GM23338 (cell line): ENCODE results near the gene FRMD4A. TPM values are rescaled to one million over a fixed set of nuclear protein-coding genes. Genes with fewer than 3 reads are reported as not detected.

Source experiments
- ATAC-seq: fragments of 200-7000 bp; cut with Tn5 transposase; 3 replicates; pipeline ENCODE4 v1.9.1; 2020
- DNase-seq: peaks from one replicate; pipeline ENCODE4 v3.0.0-alpha.2; 2015; ENCODE audit warnings: low spot score
- H2AFZ ChIP-seq: fragments of 200-600 bp; sonication (generic); 2 replicates; pipeline ENCODE4 v1.8.0; 2016; ENCODE audit warnings: antibody characterized with exemption, mild to moderate bottlenecking, moderate library complexity
- H3F3A ChIP-seq: fragments of 200-600 bp; sonication (generic); replicated peaks from 2 replicates; pipeline ENCODE4 v1.8.0; 2017; ENCODE audit warnings: antibody characterized with exemption, mixed run types, low read depth
- H3K27ac ChIP-seq: fragments of 200-600 bp; sonication (generic); 2 replicates; pipeline ENCODE4 v1.6.1; 2016; ENCODE audit warnings: low read depth
- H3K27me3 ChIP-seq: fragments of 200-600 bp; sonication (generic); 2 replicates; pipeline ENCODE4 v1.8.0; 2016; ENCODE audit warnings: mild to moderate bottlenecking, mixed run types, moderate library complexity; ENCODE audit not compliant: insufficient read depth
- H3K36me3 ChIP-seq: fragments of 200-600 bp; sonication (generic); 2 replicates; pipeline ENCODE4 v1.8.0; 2016; ENCODE audit warnings: mild to moderate bottlenecking; ENCODE audit not compliant: insufficient read depth
- H3K4me1 ChIP-seq: fragments of 200-600 bp; sonication (generic); 2 replicates; pipeline ENCODE4 v1.8.0; 2016; ENCODE audit warnings: mild to moderate bottlenecking, moderate library complexity; ENCODE audit not compliant: insufficient read depth
- H3K4me2 ChIP-seq: fragments of 200-600 bp; sonication (generic); 2 replicates; pipeline ENCODE4 v1.7.1; 2017; ENCODE audit warnings: mixed run types
- H3K4me3 ChIP-seq: fragments of 200-600 bp; sonication (generic); 2 replicates; pipeline ENCODE4 v1.6.1; 2016; ENCODE audit warnings: mixed run types
- H3K79me2 ChIP-seq: fragments of 200-600 bp; sonication (generic); replicated peaks from 2 replicates; pipeline ENCODE4 v1.8.0; 2017; ENCODE audit warnings: mild to moderate bottlenecking; ENCODE audit not compliant: insufficient read depth
- H3K9me2 ChIP-seq: fragments of 200-600 bp; sonication (generic); 2 replicates; pipeline ENCODE4 v1.8.0; 2017; ENCODE audit not compliant: insufficient read depth
- H4K20me1 ChIP-seq: fragments of 200-600 bp; sonication (generic); replicated peaks from 2 replicates; pipeline ENCODE4 v1.8.0; 2017; ENCODE audit warnings: mild to moderate bottlenecking; ENCODE audit not compliant: insufficient read depth
- H3K27ac Mint-ChIP-seq: 2 replicates; pipeline ENCODE4 v1.8.0; 2020; ENCODE audit warnings: inconsistent platforms, mild to moderate bottlenecking, moderate library complexity, mixed read lengths
- H3K27me3 Mint-ChIP-seq: 3 replicates; pipeline ENCODE4 v1.8.0; 2022; ENCODE audit warnings: low read depth, mild to moderate bottlenecking, moderate library complexity, mixed read lengths, inconsistent platforms; ENCODE audit not compliant: insufficient read depth, poor library complexity
- H3K36me3 Mint-ChIP-seq: 3 replicates; pipeline ENCODE4 v1.8.0; 2021; ENCODE audit warnings: low read depth, mild to moderate bottlenecking, inconsistent platforms, moderate library complexity, mixed read lengths
- H3K4me1 Mint-ChIP-seq: 3 replicates; pipeline ENCODE4 v1.8.0; 2020; ENCODE audit warnings: mild to moderate bottlenecking, inconsistent platforms, mixed read lengths
- H3K4me3 Mint-ChIP-seq: 3 replicates; pipeline ENCODE4 v1.8.0; 2021; ENCODE audit warnings: moderate library complexity, mild to moderate bottlenecking, inconsistent platforms, mixed read lengths
- H3K9me3 Mint-ChIP-seq: 3 replicates; pipeline ENCODE4 v1.8.0; 2020; ENCODE audit warnings: moderate library complexity, mild to moderate bottlenecking, inconsistent platforms, mixed read lengths
- CREB1 ChIP-seq: fragments of 250-450 bp; sonication (Bioruptor Pico); IDR thresholded peaks from 2 replicates; pipeline ENCODE4 v1.5.0; 2020; ENCODE audit warnings: low read depth, mild to moderate bottlenecking, moderate library complexity
- ETS1 ChIP-seq: IDR thresholded peaks from 2 replicates; pipeline ENCODE4 v1.6.1; 2016; ENCODE audit warnings: antibody characterized with exemption
- EZH2 ChIP-seq: fragments of 200-600 bp; sonication (generic); IDR thresholded peaks from one replicate; pipeline ENCODE4 v1.8.0; 2017; ENCODE audit warnings: antibody characterized with exemption, mild to moderate bottlenecking, low read depth; ENCODE audit not compliant: unreplicated experiment
- JUNB ChIP-seq: IDR thresholded peaks from one replicate; pipeline ENCODE4 v1.6.1; 2016; ENCODE audit warnings: antibody characterized with exemption; ENCODE audit not compliant: unreplicated experiment
- NANOG ChIP-seq: IDR thresholded peaks from 2 replicates; pipeline ENCODE4 v1.6.1; 2016; ENCODE audit warnings: antibody characterized with exemption, borderline replicate concordance
- POLR2AphosphoS5 ChIP-seq: IDR thresholded peaks from 2 replicates; pipeline ENCODE4 v1.6.1; 2016; ENCODE audit warnings: antibody characterized with exemption, low read depth
- STAT1 ChIP-seq: IDR thresholded peaks from one replicate; pipeline ENCODE4 v1.6.1; 2016; ENCODE audit warnings: antibody characterized with exemption; ENCODE audit not compliant: unreplicated experiment
- ZNF114 ChIP-seq: fragments of 250-450 bp; sonication (Bioruptor Pico); IDR thresholded peaks from 2 replicates; pipeline ENCODE4 v1.5.0; 2020; ENCODE audit warnings: mild to moderate bottlenecking, moderate library complexity
- ZNF331 ChIP-seq: fragments of 250-450 bp; sonication (Bioruptor Pico); IDR thresholded peaks from 2 replicates; pipeline ENCODE4 v1.5.0; 2020; ENCODE audit warnings: low read depth, mild to moderate bottlenecking, moderate library complexity
- polyA plus RNA-seq: library from polyadenylated mRNA; unstranded; fragments of >200 nt; fragmentation: Nextera tagmentation; extraction: Ambion mirVana; gene quantifications from 2 replicates; pipeline ENCODE4 v1.2.1, GENCODE V29; 2016
- total RNA-seq: library from RNA; depleted of rRNA; stranded (reverse); fragments of >200 nt; shearing (Covaris generic); gene quantifications from 2 replicates; pipeline ENCODE4 v1.2.3, GENCODE V29; 2014
- TF ChIP-seq, protein P1 (sequence below): IDR thresholded peaks from one replicate; pipeline ENCODE4 v1.6.1; 2018; ENCODE audit warnings: antibody characterized with exemption; ENCODE audit not compliant: unreplicated experiment
- TF ChIP-seq, protein P2 (sequence below): fragments of 250-450 bp; sonication (Bioruptor Pico); IDR thresholded peaks from 2 replicates; pipeline ENCODE4 v1.5.0; 2020; ENCODE audit warnings: mild to moderate bottlenecking, moderate library complexity

FRMD4A gene
- total and polyA plus RNA-seq, 2 experiments from 2014 or later = 14.0 to 20.1 TPM

- TF ChIP-seq, protein P1, sequence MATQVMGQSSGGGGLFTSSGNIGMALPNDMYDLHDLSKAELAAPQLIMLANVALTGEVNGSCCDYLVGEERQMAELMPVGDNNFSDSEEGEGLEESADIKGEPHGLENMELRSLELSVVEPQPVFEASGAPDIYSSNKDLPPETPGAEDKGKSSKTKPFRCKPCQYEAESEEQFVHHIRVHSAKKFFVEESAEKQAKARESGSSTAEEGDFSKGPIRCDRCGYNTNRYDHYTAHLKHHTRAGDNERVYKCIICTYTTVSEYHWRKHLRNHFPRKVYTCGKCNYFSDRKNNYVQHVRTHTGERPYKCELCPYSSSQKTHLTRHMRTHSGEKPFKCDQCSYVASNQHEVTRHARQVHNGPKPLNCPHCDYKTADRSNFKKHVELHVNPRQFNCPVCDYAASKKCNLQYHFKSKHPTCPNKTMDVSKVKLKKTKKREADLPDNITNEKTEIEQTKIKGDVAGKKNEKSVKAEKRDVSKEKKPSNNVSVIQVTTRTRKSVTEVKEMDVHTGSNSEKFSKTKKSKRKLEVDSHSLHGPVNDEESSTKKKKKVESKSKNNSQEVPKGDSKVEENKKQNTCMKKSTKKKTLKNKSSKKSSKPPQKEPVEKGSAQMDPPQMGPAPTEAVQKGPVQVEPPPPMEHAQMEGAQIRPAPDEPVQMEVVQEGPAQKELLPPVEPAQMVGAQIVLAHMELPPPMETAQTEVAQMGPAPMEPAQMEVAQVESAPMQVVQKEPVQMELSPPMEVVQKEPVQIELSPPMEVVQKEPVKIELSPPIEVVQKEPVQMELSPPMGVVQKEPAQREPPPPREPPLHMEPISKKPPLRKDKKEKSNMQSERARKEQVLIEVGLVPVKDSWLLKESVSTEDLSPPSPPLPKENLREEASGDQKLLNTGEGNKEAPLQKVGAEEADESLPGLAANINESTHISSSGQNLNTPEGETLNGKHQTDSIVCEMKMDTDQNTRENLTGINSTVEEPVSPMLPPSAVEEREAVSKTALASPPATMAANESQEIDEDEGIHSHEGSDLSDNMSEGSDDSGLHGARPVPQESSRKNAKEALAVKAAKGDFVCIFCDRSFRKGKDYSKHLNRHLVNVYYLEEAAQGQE = no peak
- TF ChIP-seq ZNF114 (CRISPR knock-in tag) (no peak), JUNB (no peak), STAT1 (no peak)
Measured at GRCh38 chr10:13731799-13732198, 598.9 kb downstream of the FRMD4A start (continued).

DNA sequence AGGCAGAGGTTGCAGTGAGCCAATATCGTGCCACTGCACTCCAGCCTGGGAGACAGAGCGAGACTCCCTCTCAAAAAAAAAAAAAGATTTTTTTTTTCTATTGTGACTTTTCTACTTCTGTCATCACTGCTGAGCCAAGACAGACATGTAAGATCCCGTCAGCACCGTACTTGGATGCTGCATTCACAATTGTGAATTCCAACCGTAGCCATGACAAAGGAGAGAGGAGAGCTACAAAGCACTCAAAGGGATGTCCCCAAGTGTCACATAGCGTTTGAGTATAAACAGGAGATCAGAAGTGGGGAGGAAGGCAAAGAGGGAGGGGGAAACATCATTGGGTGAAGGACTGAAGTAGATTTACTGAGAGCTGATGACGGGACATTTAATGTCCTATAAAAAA lies 599.8 kb downstream of the FRMD4A start:
- Histone ChIP-seq H3K4me3 (no peak overlapping the region), H3K27ac (no peak overlapping the region), H3K36me3 (no peaks in the 10 kb centered on the region), H3K4me2 (no peak overlapping the region), H3K9me2 (no peaks in the 10 kb centered on the region), H3K27me3 (no peaks in the 10 kb centered on the region), H2AFZ (no peak overlapping the region), H4K20me1 (no peaks in the 10 kb centered on the region), H3K4me1 (0 out of 2 replicates have a peak, but pooled peaks cover 7% of the 10 kb centered on the region), H3F3A (no peaks in the 10 kb centered on the region), H3K79me2 (no peaks in the 10 kb centered on the region)
- TF ChIP-seq ZNF331 (no peak), ETS1 (no peak), EZH2 (no peak), CREB1 (CRISPR knock-in tag) (no peak), POLR2AphosphoS5 (no peak), NANOG (no peak)
- TF ChIP-seq, protein P2, sequence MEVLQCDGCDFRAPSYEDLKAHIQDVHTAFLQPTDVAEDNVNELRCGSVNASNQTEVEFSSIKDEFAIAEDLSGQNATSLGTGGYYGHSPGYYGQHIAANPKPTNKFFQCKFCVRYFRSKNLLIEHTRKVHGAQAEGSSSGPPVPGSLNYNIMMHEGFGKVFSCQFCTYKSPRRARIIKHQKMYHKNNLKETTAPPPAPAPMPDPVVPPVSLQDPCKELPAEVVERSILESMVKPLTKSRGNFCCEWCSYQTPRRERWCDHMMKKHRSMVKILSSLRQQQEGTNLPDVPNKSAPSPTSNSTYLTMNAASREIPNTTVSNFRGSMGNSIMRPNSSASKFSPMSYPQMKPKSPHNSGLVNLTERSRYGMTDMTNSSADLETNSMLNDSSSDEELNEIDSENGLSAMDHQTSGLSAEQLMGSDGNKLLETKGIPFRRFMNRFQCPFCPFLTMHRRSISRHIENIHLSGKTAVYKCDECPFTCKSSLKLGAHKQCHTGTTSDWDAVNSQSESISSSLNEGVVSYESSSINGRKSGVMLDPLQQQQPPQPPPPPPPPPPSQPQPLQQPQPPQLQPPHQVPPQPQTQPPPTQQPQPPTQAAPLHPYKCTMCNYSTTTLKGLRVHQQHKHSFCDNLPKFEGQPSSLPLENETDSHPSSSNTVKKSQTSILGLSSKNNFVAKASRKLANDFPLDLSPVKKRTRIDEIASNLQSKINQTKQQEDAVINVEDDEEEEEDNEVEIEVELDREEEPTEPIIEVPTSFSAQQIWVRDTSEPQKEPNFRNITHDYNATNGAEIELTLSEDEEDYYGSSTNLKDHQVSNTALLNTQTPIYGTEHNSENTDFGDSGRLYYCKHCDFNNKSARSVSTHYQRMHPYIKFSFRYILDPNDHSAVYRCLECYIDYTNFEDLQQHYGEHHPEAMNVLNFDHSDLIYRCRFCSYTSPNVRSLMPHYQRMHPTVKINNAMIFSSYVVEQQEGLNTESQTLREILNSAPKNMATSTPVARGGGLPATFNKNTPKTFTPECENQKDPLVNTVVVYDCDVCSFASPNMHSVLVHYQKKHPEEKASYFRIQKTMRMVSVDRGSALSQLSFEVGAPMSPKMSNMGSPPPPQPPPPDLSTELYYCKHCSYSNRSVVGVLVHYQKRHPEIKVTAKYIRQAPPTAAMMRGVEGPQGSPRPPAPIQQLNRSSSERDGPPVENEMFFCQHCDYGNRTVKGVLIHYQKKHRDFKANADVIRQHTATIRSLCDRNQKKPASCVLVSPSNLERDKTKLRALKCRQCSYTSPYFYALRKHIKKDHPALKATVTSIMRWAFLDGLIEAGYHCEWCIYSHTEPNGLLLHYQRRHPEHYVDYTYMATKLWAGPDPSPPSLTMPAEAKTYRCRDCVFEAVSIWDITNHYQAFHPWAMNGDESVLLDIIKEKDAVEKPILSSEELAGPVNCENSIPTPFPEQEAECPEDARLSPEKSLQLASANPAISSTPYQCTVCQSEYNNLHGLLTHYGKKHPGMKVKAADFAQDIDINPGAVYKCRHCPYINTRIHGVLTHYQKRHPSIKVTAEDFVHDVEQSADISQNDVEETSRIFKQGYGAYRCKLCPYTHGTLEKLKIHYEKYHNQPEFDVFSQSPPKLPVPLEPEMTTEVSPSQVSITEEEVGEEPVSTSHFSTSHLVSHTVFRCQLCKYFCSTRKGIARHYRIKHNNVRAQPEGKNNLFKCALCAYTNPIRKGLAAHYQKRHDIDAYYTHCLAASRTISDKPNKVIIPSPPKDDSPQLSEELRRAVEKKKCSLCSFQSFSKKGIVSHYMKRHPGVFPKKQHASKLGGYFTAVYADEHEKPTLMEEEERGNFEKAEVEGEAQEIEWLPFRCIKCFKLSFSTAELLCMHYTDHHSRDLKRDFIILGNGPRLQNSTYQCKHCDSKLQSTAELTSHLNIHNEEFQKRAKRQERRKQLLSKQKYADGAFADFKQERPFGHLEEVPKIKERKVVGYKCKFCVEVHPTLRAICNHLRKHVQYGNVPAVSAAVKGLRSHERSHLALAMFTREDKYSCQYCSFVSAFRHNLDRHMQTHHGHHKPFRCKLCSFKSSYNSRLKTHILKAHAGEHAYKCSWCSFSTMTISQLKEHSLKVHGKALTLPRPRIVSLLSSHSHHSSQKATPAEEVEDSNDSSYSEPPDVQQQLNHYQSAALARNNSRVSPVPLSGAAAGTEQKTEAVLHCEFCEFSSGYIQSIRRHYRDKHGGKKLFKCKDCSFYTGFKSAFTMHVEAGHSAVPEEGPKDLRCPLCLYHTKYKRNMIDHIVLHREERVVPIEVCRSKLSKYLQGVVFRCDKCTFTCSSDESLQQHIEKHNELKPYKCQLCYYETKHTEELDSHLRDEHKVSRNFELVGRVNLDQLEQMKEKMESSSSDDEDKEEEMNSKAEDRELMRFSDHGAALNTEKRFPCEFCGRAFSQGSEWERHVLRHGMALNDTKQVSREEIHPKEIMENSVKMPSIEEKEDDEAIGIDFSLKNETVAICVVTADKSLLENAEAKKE (CRISPR knock-in tag) = no peak
- TF ChIP-seq, protein P1 = no peak
- H3K9me3 Mint-ChIP-seq = no peaks in the 10 kb centered on the region
- peaks cover 7% of the 10 kb centered on the region for H3K36me3 Mint-ChIP-seq
- H3K27me3 Mint-ChIP-seq = peaks cover 7% of the 10 kb centered on the region
- no peak; the same call in 2 of the 3 replicates for ATAC-seq
- DNase-seq = no peak
- H3K27ac Mint-ChIP-seq = no peak overlapping the region
- no peak overlapping the region for H3K4me3 Mint-ChIP-seq
- H3K4me1 Mint-ChIP-seq = peaks cover 24% of the 10 kb centered on the region
